GM18498 (cell line): ENCODE data around the gene ERLIN1.
A peak's percentile ranks its signal among the peaks of the same experiment; 100 is the strongest.

ENCODE experiments used
- ATAC-seq: cut with Tn5 transposase; IDR thresholded peaks from one replicate; pipeline ENCODE4 v1.9.1; 2021; ENCODE audit warnings: mild to moderate bottlenecking, moderate library complexity; ENCODE audit not compliant: unreplicated experiment

The ERLIN1 gene

GRCh38 chr10:100185364-100186252, at the start of gene ERLIN1:
Gene ERLIN1, minus strand, starts transcription at chr10:100186029. Its CDS starts 403 bp downstream, at chr10:100185626.
- peak; percentile 90 for ATAC-seq

GRCh38 chr10:100232101-100232500, 46.3 kb upstream of the ERLIN1 start:
- no peak for ATAC-seq

GRCh38 chr10:100229819-100230422, 44.1 kb upstream of the ERLIN1 start:
- no peak for ATAC-seq

- no peak for ATAC-seq
These were observed 38.0 kb upstream of the ERLIN1 start for GRCh38 chr10:100223879-100224278.

DNA sequence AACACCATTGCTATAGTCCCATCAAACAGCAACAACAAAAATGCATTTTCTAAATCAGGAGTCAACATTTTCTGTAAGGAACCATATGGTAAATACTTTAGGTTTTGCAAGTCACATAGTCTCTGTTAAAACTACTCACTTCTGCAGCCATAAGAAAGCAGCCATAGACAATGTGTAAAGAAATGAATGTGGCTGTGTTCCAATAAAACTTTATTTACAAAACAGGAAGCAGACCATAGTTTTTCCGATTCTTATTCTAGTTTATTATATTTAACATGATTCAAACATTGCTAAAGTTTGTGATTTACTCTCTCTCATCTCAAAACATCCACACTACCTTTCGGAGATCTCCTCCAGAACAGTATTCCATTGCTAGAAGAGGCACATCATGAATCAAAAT, 36.7 kb upstream of the ERLIN1 start:
- no peak for ATAC-seq

DNA sequence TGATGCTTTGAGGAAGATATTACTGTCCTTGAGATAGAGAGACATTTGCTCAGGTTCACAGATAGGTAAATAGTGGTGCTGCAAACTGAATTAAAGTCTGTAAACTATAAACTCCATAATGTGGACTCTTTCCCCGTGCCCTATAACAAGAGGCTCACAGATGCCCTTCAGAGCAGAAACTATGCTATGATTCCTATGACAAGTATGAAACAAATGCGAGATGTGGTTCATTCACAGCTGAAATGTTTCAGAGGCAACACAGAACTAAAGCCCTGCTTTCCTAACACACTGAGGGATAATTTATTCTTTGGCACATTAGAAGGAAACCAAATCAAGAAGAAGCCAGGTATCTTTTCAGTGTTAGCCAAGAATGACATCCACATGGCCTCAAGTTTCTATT, 30.2 kb upstream of the ERLIN1 start:
- no peak for ATAC-seq

DNA sequence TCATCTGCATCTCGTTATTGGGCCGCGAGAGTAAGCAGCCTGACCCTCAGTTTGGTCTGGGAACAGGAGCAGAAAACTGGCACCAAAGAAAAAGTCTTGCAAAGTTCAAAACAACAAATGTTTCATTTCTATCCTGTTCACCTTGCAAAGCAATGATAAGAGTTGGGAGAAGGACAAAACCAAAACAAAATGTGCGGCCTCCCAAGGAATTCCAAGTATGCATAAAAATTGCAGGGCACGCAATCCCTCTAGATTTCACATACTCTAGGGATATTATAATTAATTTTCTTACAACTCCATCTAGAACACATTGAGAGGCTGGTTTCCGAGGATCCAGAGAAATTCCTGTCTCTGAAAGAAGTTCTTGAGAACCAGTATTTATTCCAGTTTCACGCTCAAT, 23.5 kb upstream of the ERLIN1 start:
- no peak for ATAC-seq

DNA sequence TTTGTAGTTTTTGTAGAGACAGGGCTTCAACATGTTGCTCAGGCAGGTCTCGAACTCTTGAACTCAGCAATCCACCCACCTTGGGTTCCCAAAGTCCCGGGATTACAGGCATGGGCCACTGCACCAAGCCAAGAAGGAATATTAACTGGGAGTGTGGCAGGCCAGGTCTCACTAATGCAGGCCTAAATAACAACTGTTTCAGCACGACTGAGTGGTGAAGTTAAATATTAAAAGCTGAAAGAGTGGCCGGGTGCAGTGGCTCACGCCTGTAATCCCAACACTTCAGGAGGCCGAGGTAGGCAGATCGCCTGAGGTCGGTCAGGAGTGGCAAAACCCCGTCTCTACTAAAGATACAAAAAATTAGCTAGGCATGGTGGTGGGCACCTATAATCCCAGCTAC, 22.4 kb upstream of the ERLIN1 start:
- no peak for ATAC-seq

- no peak for ATAC-seq
These were observed 18.5 kb upstream of the ERLIN1 start for GRCh38 chr10:100204370-100204769.

DNA sequence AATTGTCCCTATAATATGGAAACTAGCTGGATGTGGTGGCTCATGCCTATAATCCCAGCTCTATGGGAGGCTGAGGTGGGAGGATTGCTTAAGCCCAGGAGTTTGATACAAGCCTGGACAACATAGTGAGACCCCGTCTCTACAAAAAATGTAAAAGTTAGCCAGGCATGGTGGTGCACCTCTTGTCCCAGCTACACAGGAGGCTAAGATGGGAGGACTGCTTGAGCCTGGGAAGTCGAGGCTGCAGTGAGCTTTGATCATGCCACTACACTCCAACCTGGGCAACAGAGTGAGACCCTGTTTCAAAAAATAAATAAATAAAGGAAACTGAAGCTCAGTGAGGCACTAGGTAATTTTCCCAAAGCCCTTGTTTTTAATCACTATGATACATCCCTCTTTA, 15.7 kb upstream of the ERLIN1 start:
- no peak for ATAC-seq

GRCh38 chr10:100194711-100195110, 8.9 kb upstream of the ERLIN1 start:
- ATAC-seq, result no peak

GRCh38 chr10:100192350-100192749, 6.5 kb upstream of the ERLIN1 start:
- ATAC-seq, result no peak

DNA sequence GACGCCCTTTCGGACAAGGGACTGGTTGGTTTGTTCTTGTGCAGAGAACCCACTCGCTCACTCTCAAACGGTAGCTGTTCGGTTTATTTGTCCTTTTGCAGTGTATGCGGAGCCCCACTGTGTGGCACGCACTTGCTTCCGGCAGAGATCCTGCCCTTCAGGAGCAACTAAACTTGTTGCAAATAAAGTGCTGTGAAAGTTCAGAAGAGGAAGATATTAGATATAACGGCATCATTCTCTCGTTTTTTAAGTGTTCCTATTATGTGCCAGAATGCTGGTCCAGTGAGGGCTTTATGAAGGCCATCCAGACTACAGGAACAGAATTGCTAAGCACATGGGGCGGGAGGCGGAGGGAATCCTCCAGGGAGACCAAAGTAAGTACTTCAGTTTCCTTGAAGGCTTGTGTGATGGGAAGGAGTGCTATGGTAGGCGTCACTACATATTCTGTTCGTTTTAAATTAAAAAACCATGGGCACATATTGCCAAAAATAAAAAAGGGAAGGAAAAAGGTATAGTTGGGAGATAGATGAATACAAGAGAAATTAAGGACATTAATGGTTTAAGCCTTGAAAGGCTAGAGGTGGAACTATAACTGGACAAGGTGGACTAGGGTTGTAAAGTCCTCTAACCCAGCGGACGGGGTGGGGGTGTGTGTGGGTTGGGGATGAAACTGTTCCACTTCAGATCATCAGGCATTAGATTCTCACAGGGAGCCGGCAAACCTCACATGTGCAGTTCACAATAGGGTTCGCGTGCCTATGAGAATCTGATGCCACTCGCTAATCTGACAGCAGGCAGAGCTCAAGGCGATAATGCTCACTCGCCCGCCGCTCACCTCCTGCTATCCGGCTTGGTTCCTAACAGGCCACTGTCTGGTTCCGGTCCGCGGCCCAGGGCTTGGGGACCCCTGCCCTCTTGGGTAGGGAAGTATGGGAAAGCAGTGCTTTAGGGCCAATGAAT, 704 bp upstream of the ERLIN1 start:
- peak; percentile 66 for ATAC-seq

- no peak for ATAC-seq
These were observed 989 bp downstream of the ERLIN1 start for GRCh38 chr10:100184840-100185239.

GRCh38 chr10:100184426-100184825, 1.4 kb downstream of the ERLIN1 start:
- ATAC-seq, result no peak

- no peak for ATAC-seq
These were observed 2.3 kb downstream of the ERLIN1 start for GRCh38 chr10:100183481-100183880.

- no peak for ATAC-seq
These were observed 2.9 kb downstream of the ERLIN1 start for GRCh38 chr10:100182908-100183307.

DNA sequence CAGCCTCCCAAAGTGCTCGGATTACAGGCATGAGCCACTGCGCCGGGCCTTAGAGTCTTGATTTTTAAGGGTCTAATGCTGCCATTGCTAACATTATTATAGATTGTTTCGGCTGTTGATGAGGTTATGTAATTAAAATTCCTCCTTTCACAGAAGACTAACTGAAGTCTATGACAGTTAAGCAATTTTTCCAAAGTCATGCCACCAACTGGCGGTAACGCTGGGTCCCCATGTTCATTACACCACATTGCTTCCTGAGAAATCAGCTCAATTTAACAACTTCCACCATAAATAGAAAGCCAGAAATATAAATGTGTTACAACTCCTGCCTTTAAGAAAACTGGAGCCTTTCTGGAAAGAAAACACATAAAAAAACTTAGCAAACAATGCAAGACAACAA, 3.5 kb downstream of the ERLIN1 start:
- ATAC-seq, result no peak

DNA sequence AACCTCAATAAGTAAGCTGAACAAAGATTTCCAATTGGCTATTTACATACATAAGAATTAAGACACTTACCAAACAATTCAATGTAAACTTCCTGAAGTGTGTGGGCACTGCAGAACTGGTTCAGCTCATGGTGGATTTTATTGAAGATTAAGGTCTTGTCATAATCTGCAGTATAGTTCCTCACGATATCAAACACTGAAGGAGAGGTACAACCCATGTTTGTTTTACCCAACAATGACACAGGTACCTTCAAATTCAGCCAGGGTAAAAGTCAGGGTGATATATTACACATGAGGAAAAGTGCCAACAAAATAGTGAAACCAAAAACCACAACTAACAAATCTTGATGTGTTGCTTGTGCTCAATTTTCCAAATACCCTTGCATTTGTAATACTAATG, 10.0 kb downstream of the ERLIN1 start:
- ATAC-seq, result no peak

GRCh38 chr10:100174699-100175677, 10.8 kb downstream of the ERLIN1 start:
- ATAC-seq, result peak; percentile 89
